HepG2 (cell line): ENCODE data around the gene SLA2. TPM values are rescaled to one million over a fixed set of nuclear protein-coding genes. Genes with fewer than 3 reads are reported as not detected.

ENCODE experiments used
- ATAC-seq: fragments of 200-7000 bp; cut with Tn5 transposase; 3 replicates; pipeline ENCODE4 v1.9.1; 2020; ENCODE audit warnings: mild to moderate bottlenecking, moderate library complexity
- BruUV-seq: library from RNA; stranded (reverse); fragments of 400-500 nt; replicated peaks from 2 replicates; lab custom pipeline; 2021; lab: Mats Ljungman, UMichigan
- CTCF ChIA-PET: fragments of 300-600 bp; formaldehyde crosslinking; extraction: SDS; loops from one replicate; lab custom pipeline; 2021; ENCODE audit warnings: low total read pairs, inconsistent platforms, low intra/inter-chr PET ratio; lab: Yijun Ruan, JAX
- POLR2A ChIA-PET: fragments of 350-600 bp; sonication (Branson Sonifier 250); formaldehyde crosslinking; loops from one replicate; lab custom pipeline; 2020; ENCODE audit warnings: antibody characterized with exemption, inconsistent platforms; lab: Yijun Ruan, JAX
- DNase-seq: peaks from one replicate; pipeline ENCODE4 v3.0.0-alpha.2; 2015; ENCODE audit warnings: low spot score
- FAIRE-seq: peaks from 3 replicates; lab custom pipeline; 2011; peaks lifted over from hg19 to GRCh38; lab: Jason Lieb, UNC
- H2AFZ ChIP-seq: one replicate; pipeline ENCODE4 v1.6.1; 2011; ENCODE audit warnings: low read length, inconsistent platforms
- H3K27ac ChIP-seq: fragments of 300-600 bp; 3 replicates; pipeline ENCODE4 v1.8.0; 2011; ENCODE audit warnings: mixed run types, mild to moderate bottlenecking, mixed read lengths, low read length, inconsistent platforms; ENCODE audit not compliant: insufficient read depth; ENCODE audit errors: extremely low read length
- H3K27me3 ChIP-seq, 2 experiments: fragments of 200-600 bp in 1 of 2; 2 replicates in 1 of 2; 3 replicates in 1 of 2; pipeline versions ENCODE4 v1.6.0 to v1.8.0; 2011; ENCODE audit warnings: low read length in 2 of 2, mild to moderate bottlenecking in 2 of 2, moderate library complexity in 2 of 2, inconsistent platforms in 1 of 2; ENCODE audit not compliant: insufficient read depth in 2 of 2, control insufficient read depth in 1 of 2
- H3K36me3 ChIP-seq, 2 experiments: fragments of 200-600 bp in 1 of 2; replicated peaks in 1 of 2; 2 replicates in 1 of 2; 3 replicates in 1 of 2; pipeline versions ENCODE4 v1.5.1 to v1.8.0; 2011; ENCODE audit warnings: low read length in 2 of 2, inconsistent platforms in 1 of 2; ENCODE audit not compliant: insufficient read depth in 2 of 2, control insufficient read depth in 1 of 2
- H3K4me1 ChIP-seq: 2 replicates; pipeline ENCODE4 v1.5.1; 2012; ENCODE audit warnings: low read length, inconsistent platforms; ENCODE audit not compliant: insufficient read depth
- H3K4me2 ChIP-seq: 2 replicates; pipeline ENCODE4 v1.6.0; 2011; ENCODE audit warnings: low read depth, low read length, inconsistent platforms
- H3K4me3 ChIP-seq, 3 experiments: fragments of 200-600 bp in 1 of 3; sonication (generic), shearing (Covaris generic) in 1 of 3; replicated peaks in 1 of 3; 2 replicates each; pipeline ENCODE4 v1.5.1; 2011 to 2016; ENCODE audit warnings: low read length in 3 of 3, inconsistent platforms in 2 of 3, low read depth in 2 of 3, mild to moderate bottlenecking in 2 of 3, control low read depth in 1 of 3, mixed read lengths in 1 of 3; ENCODE audit not compliant: insufficient read depth in 1 of 3
- H3K79me2 ChIP-seq: one replicate; pipeline ENCODE4 v1.6.1; 2011; ENCODE audit warnings: low read length, inconsistent platforms; ENCODE audit not compliant: insufficient read depth
- H3K9ac ChIP-seq: 2 replicates; pipeline ENCODE4 v1.6.0; 2011; ENCODE audit warnings: mild to moderate bottlenecking, low read depth, low read length, inconsistent platforms; ENCODE audit not compliant: insufficient read depth
- H3K9me3 ChIP-seq: 2 replicates; pipeline ENCODE4 v1.5.1; 2012; ENCODE audit warnings: mild to moderate bottlenecking, low read length
- H4K20me1 ChIP-seq: 2 replicates; pipeline ENCODE4 v1.6.0; 2011; ENCODE audit warnings: inconsistent platforms, mild to moderate bottlenecking, low read length, moderate library complexity; ENCODE audit not compliant: insufficient read depth
- POGK ChIP-seq: sonication (generic); formaldehyde crosslinking; conservative IDR thresholded peaks from 2 replicates; pipeline ENCODE4 v1.8.0; 2022; ENCODE audit warnings: mild to moderate bottlenecking, moderate library complexity, missing genetic modification reagents
- SNAPC5 ChIP-seq: sonication (generic); formaldehyde crosslinking; IDR thresholded peaks from 2 replicates; pipeline ENCODE4 v1.8.1; 2023; ENCODE audit warnings: mild to moderate bottlenecking, missing genetic modification reagents, borderline replicate concordance
- ZNF513 ChIP-seq: sonication (generic); formaldehyde crosslinking; conservative IDR thresholded peaks from 2 replicates; pipeline ENCODE4 v1.5.0; 2020; ENCODE audit warnings: missing genetic modification reagents
- WGBS: methylation state at CpG from one replicate; pipeline ENCODE4 v1.1.6; 2017; ENCODE audit warnings: low lambda C conversion rate; 5-methylcytosine and 5-hydroxymethylcytosine counted together
- in situ Hi-C: cut with HindIII; loops from 2 replicates; pipeline ENCODE4 v1.10.0; 2017; ENCODE audit warnings: low pct_unique_long_range_greater_than_20kb; ENCODE audit not compliant: extremely low pct_ligation_motif_present
- intact Hi-C: fragments of 100-400 bp; cut with micrococcal nuclease; formaldehyde crosslinking; loops from one replicate; pipeline ENCODE4 v1.10.0; 2022; ENCODE audit not compliant: unreplicated experiment
- polyA plus RNA-seq, 8 experiments: library from polyadenylated mRNA; depleted of rRNA in 3 of 8; stranded (reverse) in 7 of 8; unstranded in 1 of 8; fragments of >200 nt; fragmentation: Illumina TruSeq in 4 of 8; extraction: Trizol in 4 of 8; gene quantifications; 2 replicates each; pipeline versions ENCODE4 v1.2.1 to v1.2.3, GENCODE V29; 2011 to 2016; ENCODE audit warnings: low read depth in 4 of 8, missing spikeins in 1 of 8, mixed read lengths in 1 of 8; ENCODE audit not compliant: insufficient read depth in 1 of 8
- total RNA-seq, 5 experiments: library from RNA; depleted of rRNA; stranded (reverse); fragments of >200 nt; fragmentation: Illumina TruSeq; extraction: Trizol; gene quantifications; 2 replicates each; pipeline ENCODE4 v1.2.3, GENCODE V29; 2016; ENCODE audit warnings: low read depth in 1 of 5

Gene SLA2
- total and polyA plus RNA-seq, 2 of the 13 experiments (the other 11 are each of a cell fraction or from before 2014, with no cell fraction given): 1.6 to 3.6 TPM

GRCh38 chr20:36686944-36687343, 40.9 kb upstream of the SLA2 start (continued):
- no peak for TF ChIP-seq POGK
- TF ChIP-seq, all 625 proteins: peak for 0

GRCh38 chr20:36686504-36686903, 40.5 kb upstream of the SLA2 start:
- POLR2A ChIA-PET: no interaction called here

More at GRCh38 chr20:36686504-36686903, 40.5 kb upstream of the SLA2 start:
- CTCF ChIA-PET: no interaction called here
- ATAC-seq: no peak
- no peaks in the 10 kb centered on the region for H3K79me2 ChIP-seq
- H3K4me2 ChIP-seq: no peak overlapping the region
- H3K4me3 ChIP-seq: no peak overlapping the region
- BruUV-seq: no TSS peak
- 95% methylated on average over 2 of the region's 2 CpGs for WGBS
- DNase-seq: no peak
- H3K27me3 ChIP-seq: no peaks in the 10 kb centered on the region
- TF ChIP-seq ZNF513 (CRISPR knock-in tag): no peak
- TF ChIP-seq SNAPC5 (CRISPR knock-in tag): no peak
- H3K9ac ChIP-seq: no peak overlapping the region
- H2AFZ ChIP-seq: no peak overlapping the region
- H3K9me3 ChIP-seq: no peaks in the 10 kb centered on the region
- in situ Hi-C loops (no loop called here), intact Hi-C loops (no loop called here)
- H3K27ac ChIP-seq: no peak overlapping the region
- FAIRE-seq: no peak
- no peaks in the 10 kb centered on the region for H4K20me1 ChIP-seq
- H3K4me1 ChIP-seq: no peaks in the 10 kb centered on the region
- peaks cover 17 to 44% of the 10 kb centered on the region in 2 experiments; a peak in 4 of 5 replicates for H3K36me3 ChIP-seq
